ENCODE measurements around the gene MIPEP.

DNA sequence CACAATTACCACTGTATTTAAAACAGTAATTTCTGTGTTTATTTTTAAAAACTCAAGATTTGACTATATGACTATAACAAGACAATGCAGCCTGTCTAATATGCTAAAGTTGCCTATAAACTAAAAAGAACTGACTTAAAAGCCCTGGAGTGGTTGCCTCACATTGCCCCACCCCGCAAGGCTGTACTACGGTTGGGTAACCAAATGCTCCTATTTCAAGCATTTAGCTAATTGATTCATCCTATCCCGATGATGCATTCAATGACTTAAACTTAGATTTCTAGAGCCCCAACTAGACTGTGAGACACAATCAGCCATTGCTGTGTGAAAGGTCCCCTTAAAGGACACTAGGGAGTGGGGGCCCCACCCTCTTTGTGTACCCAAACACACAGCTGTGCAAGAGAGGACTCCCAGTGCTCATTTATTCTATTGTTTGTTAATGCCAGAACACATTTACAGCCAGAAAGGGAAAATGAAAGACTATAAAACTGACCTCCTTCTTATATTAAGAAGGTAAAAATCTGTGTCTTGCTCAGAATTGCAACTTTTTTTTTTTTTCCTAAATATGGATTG lies 66.9 kb downstream of the MIPEP start:
- TF ChIP-seq EZH2 (IDR thresholded peaks at IDR 0.05; ENCODE audit: insufficient read depth, low read length), result no peak
- TF ChIP-seq, protein P1, sequence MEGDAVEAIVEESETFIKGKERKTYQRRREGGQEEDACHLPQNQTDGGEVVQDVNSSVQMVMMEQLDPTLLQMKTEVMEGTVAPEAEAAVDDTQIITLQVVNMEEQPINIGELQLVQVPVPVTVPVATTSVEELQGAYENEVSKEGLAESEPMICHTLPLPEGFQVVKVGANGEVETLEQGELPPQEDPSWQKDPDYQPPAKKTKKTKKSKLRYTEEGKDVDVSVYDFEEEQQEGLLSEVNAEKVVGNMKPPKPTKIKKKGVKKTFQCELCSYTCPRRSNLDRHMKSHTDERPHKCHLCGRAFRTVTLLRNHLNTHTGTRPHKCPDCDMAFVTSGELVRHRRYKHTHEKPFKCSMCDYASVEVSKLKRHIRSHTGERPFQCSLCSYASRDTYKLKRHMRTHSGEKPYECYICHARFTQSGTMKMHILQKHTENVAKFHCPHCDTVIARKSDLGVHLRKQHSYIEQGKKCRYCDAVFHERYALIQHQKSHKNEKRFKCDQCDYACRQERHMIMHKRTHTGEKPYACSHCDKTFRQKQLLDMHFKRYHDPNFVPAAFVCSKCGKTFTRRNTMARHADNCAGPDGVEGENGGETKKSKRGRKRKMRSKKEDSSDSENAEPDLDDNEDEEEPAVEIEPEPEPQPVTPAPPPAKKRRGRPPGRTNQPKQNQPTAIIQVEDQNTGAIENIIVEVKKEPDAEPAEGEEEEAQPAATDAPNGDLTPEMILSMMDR (IDR thresholded peaks at IDR 0.05; ENCODE audit: insufficient read depth, low read depth, low read length), result no peak
